ENCODE measurements around the gene NUMB. TPM values are rescaled to one million over a fixed set of nuclear protein-coding genes. Genes with fewer than 3 reads are reported as not detected.

The NUMB gene
- total RNA-seq, 1 donor from 2014 or later, result 18.2 TPM

- no peaks in the 10 kb centered on the region for H3K36me3 ChIP-seq (ENCODE audit: control insufficient read depth, insufficient read depth, low read length)
- DNase-seq (ENCODE audit: low read depth) (no peak), FAIRE-seq (no peak)
- no peak overlapping the region for H3K4me3 ChIP-seq (ENCODE audit: low read depth, low read length)
- TF ChIP-seq CTCF (IDR thresholded peaks at IDR 0.05; ENCODE audit: insufficient read depth, low read length, severe bottlenecking), result no peak
- peaks cover 2% of the 10 kb centered on the region for H3K27me3 ChIP-seq (ENCODE audit: control insufficient read depth, insufficient read depth, low read length)
These were observed 215.0 kb downstream of the NUMB start for GRCh38 chr14:73243341-73243740.

GRCh38 chr14:73242357-73242901, 215.9 kb downstream of the NUMB start:
- Histone ChIP-seq H3K27me3 (ENCODE audit: control insufficient read depth, insufficient read depth, low read length) (peaks cover 2% of the 10 kb centered on the region), H3K4me3 (ENCODE audit: low read depth, low read length) (no peak overlapping the region), H3K36me3 (ENCODE audit: control insufficient read depth, insufficient read depth, low read length) (no peaks in the 10 kb centered on the region)
- DNase-seq (ENCODE audit: low read depth) (no peak), FAIRE-seq (no peak)
- TF ChIP-seq CTCF (IDR thresholded peaks at IDR 0.05; ENCODE audit: insufficient read depth, low read length, severe bottlenecking), result no peak

GRCh38 chr14:73241481-73242165, 216.7 kb downstream of the NUMB start:
- DNase-seq (ENCODE audit: low read depth) (peak; percentile 53), FAIRE-seq (no peak)
- H3K36me3 ChIP-seq (ENCODE audit: control insufficient read depth, insufficient read depth, low read length), result no peaks in the 10 kb centered on the region
- TF ChIP-seq CTCF (IDR thresholded peaks at IDR 0.05; ENCODE audit: insufficient read depth, low read length, severe bottlenecking), result no peak
- H3K27me3 ChIP-seq (ENCODE audit: control insufficient read depth, insufficient read depth, low read length), result peaks cover 8% of the 10 kb centered on the region
- no peak overlapping the region for H3K4me3 ChIP-seq (ENCODE audit: low read depth, low read length)

- Histone ChIP-seq H3K36me3 (ENCODE audit: control insufficient read depth, insufficient read depth, low read length) (no peaks in the 10 kb centered on the region), H3K27me3 (ENCODE audit: control insufficient read depth, insufficient read depth, low read length) (peaks cover 11% of the 10 kb centered on the region), H3K4me3 (ENCODE audit: low read depth, low read length) (no peak overlapping the region)
- FAIRE-seq (no peak), DNase-seq (ENCODE audit: low read depth) (no peak)
- TF ChIP-seq CTCF (IDR thresholded peaks at IDR 0.05; ENCODE audit: insufficient read depth, low read length, severe bottlenecking), result no peak
These were observed 217.4 kb downstream of the NUMB start for GRCh38 chr14:73240816-73241480.

- Histone ChIP-seq H3K4me3 (ENCODE audit: low read depth, low read length) (peak overlapping the region; percentile 9), H3K36me3 (ENCODE audit: control insufficient read depth, insufficient read depth, low read length) (no peaks in the 10 kb centered on the region), H3K27me3 (ENCODE audit: control insufficient read depth, insufficient read depth, low read length) (peaks cover 11% of the 10 kb centered on the region)
- no peak for TF ChIP-seq CTCF (IDR thresholded peaks at IDR 0.05; ENCODE audit: insufficient read depth, low read length, severe bottlenecking)
- FAIRE-seq (no peak), DNase-seq (ENCODE audit: low read depth) (no peak)
These were observed 218.7 kb downstream of the NUMB start for GRCh38 chr14:73239393-73240241.
